Left ventricle myocardium inferior (tissue), 1 donor: Measurements from ENCODE around the gene CHST3. TPM values are rescaled to one million over a fixed set of nuclear protein-coding genes. Genes with fewer than 3 reads are reported as not detected.

Source experiments
- DNase-seq: peaks from one replicate; pipeline ENCODE4 v3.0.0-alpha.2; 2020
- H3K27ac ChIP-seq: fragments of 200-600 bp; replicated peaks from 2 replicates; pipeline ENCODE4 v1.8.0; 2021
- H3K27me3 ChIP-seq: fragments of 200-600 bp; 2 replicates; pipeline ENCODE4 v1.8.0; 2021; ENCODE audit warnings: low read depth
- H3K36me3 ChIP-seq: fragments of 200-600 bp; 2 replicates; pipeline ENCODE4 v1.8.0; 2021
- H3K4me1 ChIP-seq: fragments of 200-600 bp; 2 replicates; pipeline ENCODE4 v1.8.0; 2021
- H3K4me3 ChIP-seq: fragments of 200-600 bp; 2 replicates; pipeline ENCODE4 v1.8.0; 2021; ENCODE audit warnings: mild to moderate bottlenecking, moderate library complexity
- H3K9me3 ChIP-seq: fragments of 200-600 bp; replicated peaks from 2 replicates; pipeline ENCODE4 v1.8.0; 2021
- intact Hi-C: fragments of 100-400 bp; cut with micrococcal nuclease; formaldehyde crosslinking; loops from one replicate; pipeline ENCODE4 v1.11.0; 2022
- total RNA-seq: library from RNA; stranded (reverse); fragmentation: NEBNext Ultra II Directional; extraction: Animal tissue kit (Norgen Biotek cat#: 25700); gene quantifications from one replicate; pipeline ENCODE4 v1.2.1, GENCODE V29; 2021
- TF ChIP-seq, protein P1 (sequence below): fragments of 200-600 bp; IDR thresholded peaks from 2 replicates; pipeline ENCODE4 v1.8.0; 2021; ENCODE audit warnings: antibody characterized with exemption, mild to moderate bottlenecking, borderline replicate concordance
- donor health status: DM: no; HTN: yes; CAD: no; lungs with severe emphysema.

Gene CHST3
- total RNA-seq, 1 donor from 2014 or later: 18.0 TPM

DNA sequence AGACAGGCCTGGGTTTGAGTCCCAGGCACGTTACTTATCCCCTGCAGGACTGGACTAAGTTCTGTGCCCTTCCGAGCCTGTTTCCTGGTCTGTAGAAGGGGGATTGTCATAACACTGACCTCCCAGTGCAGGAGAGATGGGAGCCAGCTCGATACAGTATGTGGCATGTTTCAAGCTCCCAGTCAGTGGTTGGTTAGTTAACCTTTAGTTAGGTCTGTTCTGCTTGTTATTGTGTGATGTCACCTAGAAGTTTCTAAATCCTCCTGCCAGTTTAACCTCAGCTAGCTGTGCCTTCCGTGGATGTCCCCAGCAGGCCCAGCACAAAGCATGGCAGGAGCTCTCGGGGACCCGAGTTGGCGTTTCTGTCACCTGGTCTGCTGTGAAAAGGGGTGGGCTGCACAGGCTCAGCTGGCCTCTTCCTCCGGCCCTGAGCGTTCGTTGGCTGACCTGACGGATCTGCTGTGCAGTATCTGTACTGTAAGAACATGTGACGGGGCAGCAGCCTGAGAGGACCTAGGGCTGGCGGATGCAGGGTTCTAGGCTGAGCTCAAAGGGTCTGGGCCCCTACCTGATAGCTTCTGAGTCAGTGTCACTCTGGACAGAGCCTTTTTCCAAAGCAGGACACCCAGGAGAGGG lies 71.2 kb downstream of the CHST3 start:
- Histone ChIP-seq H3K9me3 (no peaks in the 10 kb centered on the region), H3K27me3 (no peaks in the 10 kb centered on the region), H3K4me1 (peaks cover 53% of the 10 kb centered on the region), H3K4me3 (no peak overlapping the region), H3K27ac (peak overlapping the region; percentile 84), H3K36me3 (no peaks in the 10 kb centered on the region)
- no peak for DNase-seq
- TF ChIP-seq, protein P1, sequence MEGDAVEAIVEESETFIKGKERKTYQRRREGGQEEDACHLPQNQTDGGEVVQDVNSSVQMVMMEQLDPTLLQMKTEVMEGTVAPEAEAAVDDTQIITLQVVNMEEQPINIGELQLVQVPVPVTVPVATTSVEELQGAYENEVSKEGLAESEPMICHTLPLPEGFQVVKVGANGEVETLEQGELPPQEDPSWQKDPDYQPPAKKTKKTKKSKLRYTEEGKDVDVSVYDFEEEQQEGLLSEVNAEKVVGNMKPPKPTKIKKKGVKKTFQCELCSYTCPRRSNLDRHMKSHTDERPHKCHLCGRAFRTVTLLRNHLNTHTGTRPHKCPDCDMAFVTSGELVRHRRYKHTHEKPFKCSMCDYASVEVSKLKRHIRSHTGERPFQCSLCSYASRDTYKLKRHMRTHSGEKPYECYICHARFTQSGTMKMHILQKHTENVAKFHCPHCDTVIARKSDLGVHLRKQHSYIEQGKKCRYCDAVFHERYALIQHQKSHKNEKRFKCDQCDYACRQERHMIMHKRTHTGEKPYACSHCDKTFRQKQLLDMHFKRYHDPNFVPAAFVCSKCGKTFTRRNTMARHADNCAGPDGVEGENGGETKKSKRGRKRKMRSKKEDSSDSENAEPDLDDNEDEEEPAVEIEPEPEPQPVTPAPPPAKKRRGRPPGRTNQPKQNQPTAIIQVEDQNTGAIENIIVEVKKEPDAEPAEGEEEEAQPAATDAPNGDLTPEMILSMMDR: no peak
- intact Hi-C loops: no loop called here

DNA sequence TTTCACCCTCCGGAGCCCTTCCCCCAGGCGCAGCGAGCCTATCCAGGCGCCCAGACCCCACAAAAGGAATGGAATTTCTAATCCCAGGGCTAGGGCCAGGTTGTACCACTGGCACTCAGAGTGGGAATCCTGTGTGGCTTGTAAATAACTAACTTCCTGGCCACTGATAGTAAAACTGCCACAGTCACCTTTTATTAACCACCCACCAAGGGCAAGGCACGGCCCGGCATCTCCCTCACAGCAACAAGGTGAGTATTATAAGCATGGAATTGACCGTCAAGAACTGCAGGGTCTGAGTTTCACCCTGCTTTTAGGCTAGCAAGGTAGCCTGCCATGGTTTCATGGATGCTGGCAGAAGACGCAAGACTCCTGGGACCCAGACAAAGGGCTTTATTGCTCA lies 73.1 kb downstream of the CHST3 start:
- intact Hi-C loops: no loop called here
- H3K4me3 ChIP-seq: no peak overlapping the region
- no peak for DNase-seq
- peaks cover 42% of the 10 kb centered on the region for H3K4me1 ChIP-seq
- H3K9me3 ChIP-seq: no peaks in the 10 kb centered on the region
- TF ChIP-seq, protein P1: no peak
- no peaks in the 10 kb centered on the region for H3K36me3 ChIP-seq
- H3K27me3 ChIP-seq: no peaks in the 10 kb centered on the region
- peak overlapping the region; percentile 40 for H3K27ac ChIP-seq

DNA sequence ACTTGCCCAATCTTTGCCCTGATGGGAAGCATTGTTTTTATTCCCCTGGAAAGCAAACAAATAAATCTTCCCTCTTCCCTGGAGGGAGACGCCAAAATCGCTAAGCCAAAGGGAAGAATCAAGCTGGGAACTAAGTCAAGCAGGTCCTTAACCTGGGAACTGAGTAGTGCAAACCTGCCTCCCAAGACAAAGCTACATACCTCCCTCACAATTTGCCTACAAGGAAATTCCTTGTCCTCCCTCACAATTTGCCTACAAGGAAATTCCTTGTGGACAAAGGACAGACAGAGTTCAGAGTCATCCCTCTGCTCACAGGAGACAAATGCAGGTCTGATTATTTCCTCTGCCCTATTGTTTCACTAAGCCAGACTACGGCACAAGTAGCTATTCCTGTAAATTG lies 73.6 kb downstream of the CHST3 start:
- no peak overlapping the region for H3K4me3 ChIP-seq
- no peaks in the 10 kb centered on the region for H3K27me3 ChIP-seq
- TF ChIP-seq, protein P1: no peak
- H3K4me1 ChIP-seq: peaks cover 42% of the 10 kb centered on the region
- H3K27ac ChIP-seq: peak overlapping the region; percentile 40
- no peaks in the 10 kb centered on the region for H3K9me3 ChIP-seq
- intact Hi-C loops: no loop called here
- H3K36me3 ChIP-seq: no peaks in the 10 kb centered on the region
- DNase-seq: no peak

DNA sequence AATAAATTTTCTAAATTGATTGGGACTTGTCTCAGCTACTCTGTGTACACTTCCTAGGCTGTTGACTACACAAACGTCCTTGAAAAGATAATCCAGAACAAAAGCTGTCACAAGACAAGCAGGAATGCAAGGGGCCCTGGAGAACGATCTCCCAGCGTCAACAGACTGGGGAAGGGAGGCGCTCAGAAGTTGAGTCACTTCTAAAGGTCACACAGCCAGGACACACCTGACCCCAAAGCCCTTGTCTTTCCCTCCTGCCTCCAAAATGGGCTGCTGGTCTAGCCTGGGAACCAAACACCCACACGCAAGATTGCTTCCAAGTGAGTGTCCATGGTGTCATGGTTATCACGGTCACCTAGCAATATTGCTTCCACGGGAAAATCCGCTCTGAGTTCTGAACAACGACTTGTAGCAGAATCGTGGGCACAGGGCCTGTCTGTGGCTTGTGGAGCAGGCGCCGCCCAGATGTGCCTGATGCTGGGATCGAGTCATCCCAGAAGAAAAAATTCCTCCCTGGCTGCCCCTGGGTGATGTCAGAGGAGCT lies 74.3 kb downstream of the CHST3 start:
- intact Hi-C loops: no loop called here
- H3K9me3 ChIP-seq: no peaks in the 10 kb centered on the region

DNA sequence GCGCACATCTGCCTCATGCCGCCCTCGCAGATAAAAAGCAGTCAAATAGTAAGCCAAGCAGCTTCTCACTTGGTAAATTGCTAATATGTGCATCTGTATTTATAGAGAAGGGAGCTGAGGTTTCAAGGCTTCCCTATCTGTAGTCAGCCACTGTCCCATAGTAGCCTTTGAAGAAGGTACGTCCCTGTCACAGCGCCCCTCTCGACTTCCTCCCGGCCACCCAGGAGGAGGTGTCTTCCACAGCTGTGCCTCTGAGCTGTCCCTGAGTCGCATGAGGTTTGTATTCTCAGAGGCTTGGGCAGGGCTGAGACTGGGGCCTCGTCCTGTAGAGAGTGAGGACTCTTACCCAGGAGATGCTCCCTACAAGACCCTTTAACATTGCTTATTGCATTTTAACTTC lies 75.2 kb downstream of the CHST3 start:
- Histone ChIP-seq H3K27ac (no peak overlapping the region), H3K27me3 (no peaks in the 10 kb centered on the region), H3K9me3 (no peaks in the 10 kb centered on the region), H3K4me1 (peaks cover 35% of the 10 kb centered on the region), H3K36me3 (no peaks in the 10 kb centered on the region), H3K4me3 (no peak overlapping the region)
- intact Hi-C loops: no loop called here
- TF ChIP-seq, protein P1: no peak
- no peak for DNase-seq

More for the DNA sequence above, 74.3 kb downstream of the CHST3 start:
- H3K36me3 ChIP-seq: no peaks in the 10 kb centered on the region
- H3K4me1 ChIP-seq: peaks cover 40% of the 10 kb centered on the region
- no peaks in the 10 kb centered on the region for H3K27me3 ChIP-seq
- H3K27ac ChIP-seq: peak overlapping the region; percentile 40
- no peak for DNase-seq
- H3K4me3 ChIP-seq: no peak overlapping the region
- TF ChIP-seq, protein P1: no peak
